ENCODE results near the gene FARS2.
"Not testable (repeated sequence)": the region's sequence is repeated elsewhere in the genome, so short reads cannot be mapped to it uniquely, and the experiment has no call there.

Gene FARS2

GRCh38 chr6:5771759-5772390 lies 510.6 kb downstream of the FARS2 start:
- DNase-seq: no peak

DNA sequence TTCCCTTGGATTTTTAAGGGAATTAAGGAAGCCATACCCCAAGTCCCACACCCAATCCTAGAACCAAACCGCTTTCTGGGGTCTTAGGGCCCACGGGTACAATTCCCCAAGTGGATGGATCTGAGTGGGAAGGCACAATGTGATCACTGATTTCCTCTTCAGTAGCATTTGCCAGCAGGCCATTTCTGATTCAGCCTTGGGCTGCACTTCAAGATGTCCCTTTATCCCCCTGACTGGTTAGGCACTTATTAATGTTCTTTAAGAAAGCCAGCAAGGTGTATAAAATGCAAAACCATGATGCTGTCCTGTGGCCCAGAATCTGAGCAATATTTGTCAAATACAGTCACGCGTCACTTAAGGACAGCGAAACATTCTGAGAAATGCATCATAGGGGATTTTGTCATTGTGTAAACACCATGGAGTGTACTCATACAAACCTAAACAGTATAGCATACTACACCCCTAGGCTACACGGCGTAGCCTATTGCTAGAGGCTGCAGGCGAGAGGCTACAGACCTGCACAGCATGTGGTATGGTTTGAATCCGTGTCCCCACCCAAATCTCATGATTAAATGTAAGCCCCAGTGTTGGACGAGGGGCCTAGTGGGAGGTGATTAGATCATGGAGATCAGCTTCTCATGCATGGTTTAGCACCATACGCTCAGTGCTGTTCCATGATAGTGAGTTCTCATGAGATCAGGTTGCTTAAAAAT lies 511.3 kb downstream of the FARS2 start:
- DNase-seq: no peak

DNA sequence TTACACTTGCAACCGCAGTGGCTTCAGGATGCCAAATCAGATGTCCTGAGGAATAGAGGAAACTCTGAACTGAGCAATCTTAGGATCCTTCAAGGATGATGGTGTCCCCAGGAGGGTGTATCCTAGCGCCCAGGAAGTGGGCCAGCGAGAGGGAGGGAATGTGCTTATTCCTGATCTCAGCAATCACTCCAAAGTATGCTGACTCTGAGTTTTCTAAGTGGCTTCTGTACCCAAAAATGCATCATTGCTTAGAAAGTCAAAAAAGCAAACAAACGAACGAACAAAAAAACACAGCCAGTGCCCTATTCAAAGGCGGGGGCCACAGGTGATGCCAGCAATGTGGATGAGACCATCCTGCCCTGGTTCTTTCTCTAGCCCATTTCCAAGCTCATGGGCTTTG lies 514.8 kb downstream of the FARS2 start:
- no peak for DNase-seq

DNA sequence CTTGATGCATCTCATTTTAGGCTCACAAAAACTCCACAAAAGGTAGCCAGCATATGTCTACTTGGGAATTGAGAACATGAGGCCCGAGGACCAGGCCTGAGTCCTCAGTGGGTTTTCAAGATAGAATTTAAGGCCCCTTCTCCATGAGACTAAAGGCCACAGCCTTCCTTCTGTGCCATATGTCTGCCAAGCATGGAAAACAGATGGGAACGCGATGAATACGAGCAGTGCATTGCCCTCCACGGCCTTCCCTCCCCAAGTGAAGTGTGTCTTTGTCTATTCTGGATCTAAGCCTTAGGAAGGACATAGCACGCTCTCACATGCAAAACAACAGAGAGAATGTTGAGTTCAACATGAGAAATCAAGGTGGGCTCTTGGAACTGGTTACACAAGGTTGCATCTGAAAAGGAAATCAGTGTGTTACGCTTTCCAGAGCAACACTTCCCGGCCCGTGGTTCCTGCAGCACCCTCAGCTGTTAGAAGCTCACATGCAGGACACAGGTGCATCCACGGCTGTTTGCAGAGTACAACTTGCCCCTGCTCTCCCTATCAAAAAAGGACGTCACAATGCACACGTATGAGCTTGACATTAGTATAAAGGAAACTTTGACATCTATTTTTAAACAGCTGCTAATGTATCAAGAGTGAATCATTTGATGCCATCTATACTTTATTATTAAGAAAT lies 515.5 kb downstream of the FARS2 start:
- DNase-seq: no peak

- no peak for DNase-seq
Observed at GRCh38 chr6:5778317-5778857, 517.1 kb downstream of the FARS2 start.

DNA sequence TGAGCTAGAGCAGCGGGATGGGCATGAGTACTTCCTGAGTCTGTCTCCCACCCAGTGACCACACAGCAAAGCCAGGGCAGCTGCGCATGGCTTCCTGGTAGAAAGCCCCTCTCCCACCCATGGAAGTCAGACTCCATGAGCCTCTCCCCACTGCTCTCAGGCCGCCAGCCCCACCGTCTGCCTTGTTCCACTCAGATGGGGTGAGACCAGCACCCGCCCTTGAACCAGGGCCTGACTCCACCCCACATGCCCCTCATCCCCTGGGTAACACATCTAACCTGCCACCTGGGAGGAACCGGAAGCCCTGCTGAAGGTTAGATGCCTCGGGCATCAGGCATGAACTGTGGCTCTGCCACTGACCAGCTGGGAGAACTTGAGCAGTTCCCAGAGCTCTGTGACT lies 517.6 kb downstream of the FARS2 start:
- no peak for DNase-seq

DNA sequence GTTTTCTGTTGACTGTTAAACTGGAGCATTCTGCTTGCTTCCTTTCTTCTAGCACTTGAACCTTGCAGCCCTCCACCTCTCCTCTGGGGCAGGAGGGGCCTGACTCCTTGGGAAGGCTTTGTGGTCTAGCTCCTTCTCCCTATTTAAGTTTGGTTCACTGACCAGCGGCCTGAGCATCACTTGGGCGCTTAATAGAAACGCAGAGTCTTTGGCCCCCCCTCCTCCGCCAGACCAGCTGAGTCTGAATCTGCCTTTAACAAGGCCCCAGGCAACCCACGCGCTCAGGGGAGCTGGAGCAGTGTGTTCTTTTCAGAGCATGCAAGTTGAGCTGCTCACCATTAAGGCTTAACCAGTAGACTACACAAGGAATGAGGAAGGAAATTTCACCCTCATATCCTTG lies 519.7 kb downstream of the FARS2 start:
- DNase-seq: no peak

DNA sequence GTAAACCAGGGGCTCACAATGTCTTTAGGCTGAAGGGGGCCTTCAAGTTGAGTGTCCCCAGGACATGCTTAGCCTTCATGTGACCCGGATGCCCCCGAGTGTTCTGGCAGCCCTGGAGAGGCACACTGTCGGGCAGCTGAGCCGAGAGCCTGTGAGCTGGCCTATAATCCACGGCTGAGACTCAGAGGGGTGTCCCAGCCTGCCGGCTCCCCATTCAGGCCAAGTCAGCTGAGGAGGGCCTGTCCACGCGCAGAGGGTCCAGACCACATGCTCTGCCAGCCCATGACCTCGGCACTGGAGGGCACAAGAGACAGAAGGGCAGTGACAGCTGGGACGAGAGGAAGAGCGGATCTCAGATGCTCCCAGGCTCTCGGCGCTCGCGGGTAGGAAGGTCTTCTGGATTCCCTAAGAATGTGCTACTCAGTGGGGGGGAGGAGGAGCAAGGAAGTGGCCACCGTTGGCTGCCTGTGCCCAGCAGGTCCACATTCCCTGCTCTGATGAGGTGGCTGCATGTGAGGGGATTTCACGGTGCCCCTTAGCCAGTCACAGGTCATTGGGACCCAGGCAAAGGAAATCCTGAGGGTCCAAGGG lies 520.7 kb downstream of the FARS2 start:
- no peak for DNase-seq

- no peak for DNase-seq
Observed at GRCh38 chr6:5782783-5783547, 521.7 kb downstream of the FARS2 start.

GRCh38 chr6:5783584-5784089 lies 522.3 kb downstream of the FARS2 start:
- DNase-seq: no peak

- DNase-seq: no peak
Observed at GRCh38 chr6:5785249-5785648, 523.9 kb downstream of the FARS2 start.

GRCh38 chr6:5786321-5786968 lies 525.1 kb downstream of the FARS2 start:
- no peak for DNase-seq

DNA sequence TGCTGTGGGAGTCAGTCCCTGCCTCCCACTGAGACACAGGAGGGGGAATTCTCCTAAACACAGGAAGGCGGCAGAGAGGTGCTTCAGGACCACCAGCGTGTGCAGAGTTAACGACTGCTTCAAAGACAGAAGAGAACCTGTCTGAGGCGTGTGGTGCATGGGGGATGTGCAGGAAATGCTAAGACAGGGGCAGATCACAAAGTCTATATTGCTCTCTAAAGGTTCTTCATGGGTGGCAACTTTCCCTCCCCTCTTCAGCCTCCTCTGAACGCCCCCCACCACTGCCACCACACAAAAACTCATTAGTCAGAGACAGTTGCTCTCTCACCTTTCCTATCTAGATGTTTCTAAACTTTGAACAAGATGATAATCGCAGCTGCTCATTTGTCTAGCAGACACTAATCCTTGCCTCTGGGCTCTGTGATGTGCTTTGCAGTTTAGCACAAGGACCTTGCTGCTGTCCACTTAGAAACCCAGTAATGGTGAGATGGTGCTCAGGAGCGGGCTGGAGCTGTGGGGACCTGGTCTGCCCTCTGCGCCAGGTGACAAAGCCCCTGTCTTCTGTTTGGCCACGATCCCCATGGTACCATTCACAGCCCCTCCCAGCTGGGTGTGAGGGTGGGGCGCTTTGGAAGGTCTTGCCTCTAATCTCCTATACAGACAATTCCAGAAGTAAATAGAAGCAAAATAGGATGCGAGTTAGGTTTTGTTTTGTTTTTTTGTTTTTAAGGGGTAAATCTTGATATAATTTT lies 525.8 kb downstream of the FARS2 start:
- DNase-seq: peak; percentile 17

DNA sequence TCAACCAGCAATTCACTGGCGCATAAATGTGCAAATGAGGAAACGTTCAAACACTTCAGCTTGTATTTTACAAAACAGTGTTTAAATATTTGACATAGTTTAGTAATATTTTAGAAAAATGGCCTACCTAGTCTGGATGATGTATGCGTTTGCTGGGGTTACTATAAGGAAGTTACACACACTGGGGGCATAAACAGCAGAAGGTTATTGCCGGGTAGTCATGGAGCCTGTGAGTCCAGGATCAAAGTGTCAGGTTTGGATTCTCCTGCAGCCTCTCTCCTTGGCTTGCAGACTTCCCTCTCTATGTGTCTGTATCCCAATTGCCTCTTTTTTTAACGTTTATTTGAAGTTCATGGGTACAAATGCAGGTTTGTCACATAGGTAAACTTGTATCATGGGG lies 528.1 kb downstream of the FARS2 start:
- not testable (repeated sequence) for DNase-seq

GRCh38 chr6:5796555-5796954 lies 535.2 kb downstream of the FARS2 start:
- not testable (repeated sequence) for DNase-seq

DNA sequence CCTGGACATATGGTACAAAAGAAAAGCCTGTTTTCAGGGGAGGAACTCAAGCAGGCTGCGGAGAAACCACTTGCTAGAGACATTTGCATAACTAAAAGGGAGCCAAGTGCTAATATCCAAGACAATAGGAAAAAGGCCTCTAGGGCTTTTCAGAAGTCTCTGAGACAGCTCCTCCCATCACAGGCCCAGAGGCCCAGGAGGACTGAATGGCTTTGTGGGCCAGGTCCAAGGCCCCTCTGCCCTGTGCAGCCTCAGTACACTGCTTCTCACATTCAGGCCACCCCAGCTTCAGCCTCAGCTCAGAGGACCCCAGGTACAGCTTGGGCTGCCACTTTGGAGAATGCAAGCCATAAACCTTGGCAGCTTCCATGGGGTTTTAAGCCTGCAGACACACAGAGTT lies 545.1 kb downstream of the FARS2 start:
- DNase-seq: not testable (repeated sequence)

DNA sequence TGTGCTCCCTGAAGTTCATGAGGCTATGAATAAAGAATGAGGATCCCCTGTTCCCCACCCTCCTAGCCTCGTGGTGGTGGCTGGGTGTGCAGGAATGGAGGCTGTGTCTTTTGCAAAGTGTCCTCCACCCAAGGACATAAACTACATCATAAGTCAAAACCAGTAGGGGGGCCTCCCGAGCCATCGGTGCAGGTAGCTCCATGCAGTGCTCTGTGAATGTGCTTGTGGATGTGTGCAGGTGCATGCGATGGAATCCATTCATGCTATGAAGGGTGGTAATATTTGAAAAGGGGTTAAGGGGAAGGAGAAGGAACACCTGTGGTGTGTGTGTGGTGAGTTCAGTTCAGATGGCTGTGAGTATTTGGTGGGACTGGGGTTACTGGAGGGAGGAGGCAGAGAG lies 548.1 kb downstream of the FARS2 start:
- peak; percentile 47 for DNase-seq

GRCh38 chr6:5811997-5812396 lies 550.7 kb downstream of the FARS2 start:
- no peak for DNase-seq

GRCh38 chr6:5813625-5814027 lies 552.3 kb downstream of the FARS2 start:
- DNase-seq: no peak

GRCh38 chr6:5814116-5814515 lies 552.8 kb downstream of the FARS2 start:
- DNase-seq: no peak

- no peak for DNase-seq
Observed at GRCh38 chr6:5814901-5815300, 553.6 kb downstream of the FARS2 start.
